Muscle layer of colon (tissue), 2 donors: ENCODE results near the gene MIDN.

Source experiments
- H3K27ac ChIP-seq: one replicate; pipeline ENCODE4 v1.7.0; 2013; ENCODE audit warnings: low read depth, mild to moderate bottlenecking, low read length, moderate library complexity
- H3K27me3 ChIP-seq, 2 donors: one replicate each; pipeline ENCODE4 v1.7.0; 2013; ENCODE audit warnings: low read length in 2 of 2, mild to moderate bottlenecking in 2 of 2; ENCODE audit not compliant: insufficient read depth in 2 of 2, control insufficient read depth in 1 of 2
- H3K36me3 ChIP-seq: one replicate; pipeline ENCODE4 v1.7.0; 2013; ENCODE audit warnings: mild to moderate bottlenecking, low read length; ENCODE audit not compliant: insufficient read depth
- H3K4me1 ChIP-seq: one replicate; pipeline ENCODE4 v1.7.0; 2013; ENCODE audit warnings: mild to moderate bottlenecking, low read length; ENCODE audit not compliant: insufficient read depth
- H3K4me3 ChIP-seq, 2 donors: one replicate each; pipeline ENCODE4 v1.7.0; 2013; ENCODE audit warnings: low read length in 2 of 2, low read depth in 1 of 2, mild to moderate bottlenecking in 1 of 2, moderate library complexity in 1 of 2
- H3K9ac ChIP-seq: one replicate; pipeline ENCODE4 v1.7.0; 2013; ENCODE audit warnings: low read length
- H3K9me3 ChIP-seq: one replicate; pipeline ENCODE4 v1.7.0; 2013; ENCODE audit warnings: mild to moderate bottlenecking, low read length
- donor health status: abdominal sarcoma.
- donor health status: Adenocarcinoma of cecum.

Gene MIDN

DNA sequence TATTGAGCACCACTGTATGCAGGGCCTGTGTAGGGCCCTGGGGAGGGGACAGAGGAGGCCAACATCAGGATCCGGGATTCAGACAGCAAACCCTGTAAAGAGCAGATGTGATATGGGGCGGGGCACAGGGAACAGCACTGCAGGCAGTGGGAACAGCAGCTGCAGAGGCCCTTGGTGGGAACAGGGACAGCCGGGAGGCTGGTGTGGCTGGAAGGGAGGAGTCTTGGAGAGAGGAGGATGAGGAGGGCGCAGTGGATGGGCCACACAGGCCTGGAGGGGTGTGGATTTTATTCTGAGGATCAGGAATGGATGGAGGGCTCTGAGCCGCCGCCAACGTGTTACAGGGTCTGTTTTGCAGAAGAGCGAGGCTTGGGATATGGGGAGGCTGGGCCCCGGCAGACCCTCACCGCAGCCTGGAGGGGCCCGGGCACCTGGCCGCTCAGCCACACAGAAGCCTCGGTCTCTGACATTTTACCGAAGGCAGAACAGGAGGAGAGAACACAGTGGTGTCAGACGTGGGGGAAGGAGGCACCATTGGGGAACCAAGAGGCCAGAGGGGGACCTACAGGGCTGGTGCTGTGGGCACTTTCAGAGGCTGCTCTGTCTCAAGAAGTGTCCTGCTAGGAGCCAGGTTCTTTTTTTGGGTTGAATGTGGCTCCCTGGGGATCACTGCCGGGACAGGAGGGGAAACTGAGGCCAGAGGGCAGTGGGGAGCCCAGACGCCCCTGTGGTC, 44.2 kb downstream of the MIDN start:
- Histone ChIP-seq H3K4me3 (no peak overlapping the region), H3K9me3 (no peaks in the 10 kb centered on the region), H3K27me3 (peaks cover 7 to 65% of the 10 kb centered on the region in 2 donors), H3K4me1 (peaks cover 4% of the 10 kb centered on the region), H3K9ac (no peak overlapping the region), H3K27ac (no peak overlapping the region), H3K36me3 (no peaks in the 10 kb centered on the region)

DNA sequence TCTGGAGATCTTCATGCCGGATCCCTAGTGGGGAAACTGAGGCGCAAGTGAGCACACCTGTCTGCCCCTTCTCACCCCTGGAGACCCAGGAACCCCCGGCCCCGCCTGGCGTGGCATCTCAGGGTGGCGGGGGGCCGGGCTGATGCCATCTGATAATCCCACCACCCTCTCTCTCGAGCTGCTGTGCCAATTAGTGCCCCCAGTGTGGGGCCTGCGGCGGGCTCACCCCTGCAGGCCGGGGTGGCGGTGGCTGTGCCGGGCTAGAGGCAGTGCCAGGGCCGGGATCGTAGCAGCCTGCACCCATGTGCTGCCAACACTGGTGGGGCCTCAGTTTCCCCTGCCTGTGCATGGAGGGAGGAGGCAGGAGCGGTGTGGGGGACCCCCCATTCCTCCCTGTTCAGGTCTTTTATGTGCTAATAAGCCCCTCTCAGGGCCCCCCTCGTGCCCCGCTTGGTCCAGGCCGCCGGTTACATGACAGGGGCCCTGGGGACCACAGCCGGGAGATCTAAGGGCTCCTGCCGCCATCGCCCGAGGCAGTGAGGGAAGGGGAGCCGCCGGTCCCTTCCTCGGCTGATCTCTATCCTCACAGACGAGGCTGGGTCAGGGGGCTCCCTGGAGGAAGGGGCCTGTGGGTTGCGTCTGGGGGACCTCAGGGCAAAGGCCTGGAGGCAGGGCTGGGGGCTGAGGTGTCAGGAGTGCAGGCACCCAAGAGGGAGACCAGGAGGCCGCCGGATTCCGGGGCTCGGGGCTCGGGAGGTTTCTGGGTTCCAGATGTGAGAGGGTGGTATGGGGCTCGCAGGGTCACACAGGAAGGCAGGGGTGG, 45.6 kb downstream of the MIDN start:
- no peak overlapping the region for H3K4me3 ChIP-seq
- H3K27ac ChIP-seq = no peak overlapping the region
- no peak overlapping the region for H3K9ac ChIP-seq
- peaks cover 7 to 51% of the 10 kb centered on the region in 2 donors for H3K27me3 ChIP-seq
- no peaks in the 10 kb centered on the region for H3K36me3 ChIP-seq
- no peaks in the 10 kb centered on the region for H3K9me3 ChIP-seq
- H3K4me1 ChIP-seq = peaks cover 4% of the 10 kb centered on the region

DNA sequence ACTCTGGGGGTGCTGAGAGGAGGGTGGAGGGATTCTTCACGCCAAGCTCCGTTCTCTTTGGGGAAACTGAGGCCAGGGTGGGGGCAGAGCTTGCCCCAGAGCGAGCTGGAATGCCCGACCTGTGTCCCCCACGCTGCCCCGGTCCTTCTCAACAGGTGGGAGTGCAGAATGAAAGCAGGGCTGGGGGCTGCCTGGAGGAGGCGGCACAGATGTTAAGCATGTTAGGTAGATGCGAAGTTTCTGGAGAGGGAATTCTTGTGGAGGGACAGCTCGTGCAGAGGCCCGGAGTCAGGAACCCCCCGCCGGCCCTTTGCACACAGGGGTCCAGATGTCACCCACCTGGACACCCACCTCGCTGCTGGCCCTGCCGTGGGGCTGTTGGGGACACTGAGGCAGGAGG, 46.3 kb downstream of the MIDN start:
- no peak overlapping the region for H3K27ac ChIP-seq
- H3K9me3 ChIP-seq = no peaks in the 10 kb centered on the region
- peaks cover 4% of the 10 kb centered on the region for H3K4me1 ChIP-seq
- H3K27me3 ChIP-seq = peaks cover 7 to 46% of the 10 kb centered on the region in 2 donors
- H3K4me3 ChIP-seq = no peak overlapping the region
- no peaks in the 10 kb centered on the region for H3K36me3 ChIP-seq
- H3K9ac ChIP-seq = no peak overlapping the region

DNA sequence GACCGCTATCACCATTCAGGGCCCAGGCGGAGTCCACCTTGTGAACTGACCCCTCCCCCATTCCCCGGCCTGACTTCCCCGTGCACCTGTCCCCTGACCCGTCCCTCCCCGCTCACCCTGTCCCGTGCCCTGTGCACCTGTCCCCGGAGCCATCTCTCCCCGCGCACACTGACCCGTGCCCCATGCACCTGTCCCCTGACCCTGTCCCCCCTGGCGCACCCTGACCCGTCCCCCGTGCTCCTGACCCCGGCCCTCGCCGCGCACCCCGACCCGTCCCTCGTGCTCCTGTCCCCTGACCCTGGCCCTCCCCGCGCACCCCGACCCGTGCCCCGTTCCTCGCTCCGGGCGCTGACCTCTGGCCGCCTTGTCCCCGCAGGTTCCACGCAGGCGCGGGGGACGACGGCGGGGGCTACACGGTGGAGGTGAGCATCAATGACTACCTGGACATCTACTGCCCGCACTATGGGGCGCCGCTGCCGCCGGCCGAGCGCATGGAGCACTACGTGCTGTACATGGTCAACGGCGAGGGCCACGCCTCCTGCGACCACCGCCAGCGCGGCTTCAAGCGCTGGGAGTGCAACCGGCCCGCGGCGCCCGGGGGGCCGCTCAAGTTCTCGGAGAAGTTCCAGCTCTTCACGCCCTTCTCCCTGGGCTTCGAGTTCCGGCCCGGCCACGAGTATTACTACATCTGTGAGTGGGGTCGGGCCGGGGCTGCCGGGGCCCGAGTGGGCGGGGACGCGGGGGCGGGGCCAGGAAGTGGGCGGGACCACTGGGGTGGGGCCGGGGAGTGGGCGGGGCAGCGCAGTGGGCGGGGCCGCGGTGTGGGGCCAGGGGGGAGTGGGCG, 47.0 kb downstream of the MIDN start:
- H3K4me3 ChIP-seq = no peak overlapping the region

DNA sequence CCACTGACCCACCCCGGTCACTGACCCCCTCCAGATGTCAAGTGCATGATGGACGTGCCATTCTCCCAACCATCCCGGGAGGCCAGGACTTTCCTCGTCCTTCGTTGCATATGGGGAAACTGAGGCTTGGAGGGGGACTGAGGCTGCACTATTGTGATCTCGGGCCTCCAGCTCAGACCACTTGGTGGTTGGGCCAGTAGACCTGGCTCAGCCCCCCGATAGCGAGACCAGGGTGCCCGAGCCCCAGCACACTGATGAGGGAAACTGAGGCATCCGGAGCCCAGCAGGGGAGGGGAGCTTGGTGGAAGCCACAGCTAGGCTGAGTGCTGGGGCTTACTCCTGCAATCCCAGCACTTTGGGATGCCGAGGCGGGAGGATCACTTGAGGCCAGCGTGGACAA, 47.7 kb downstream of the MIDN start:
- H3K27me3 ChIP-seq = peaks cover 7 to 43% of the 10 kb centered on the region in 2 donors

More for the DNA sequence above, 47.0 kb downstream of the MIDN start:
- H3K4me1 ChIP-seq = peaks cover 4% of the 10 kb centered on the region
- H3K27ac ChIP-seq = no peak overlapping the region
- no peaks in the 10 kb centered on the region for H3K36me3 ChIP-seq
- no peak overlapping the region for H3K9ac ChIP-seq
- H3K9me3 ChIP-seq = no peaks in the 10 kb centered on the region
- H3K27me3 ChIP-seq = peaks cover 7 to 46% of the 10 kb centered on the region in 2 donors

DNA sequence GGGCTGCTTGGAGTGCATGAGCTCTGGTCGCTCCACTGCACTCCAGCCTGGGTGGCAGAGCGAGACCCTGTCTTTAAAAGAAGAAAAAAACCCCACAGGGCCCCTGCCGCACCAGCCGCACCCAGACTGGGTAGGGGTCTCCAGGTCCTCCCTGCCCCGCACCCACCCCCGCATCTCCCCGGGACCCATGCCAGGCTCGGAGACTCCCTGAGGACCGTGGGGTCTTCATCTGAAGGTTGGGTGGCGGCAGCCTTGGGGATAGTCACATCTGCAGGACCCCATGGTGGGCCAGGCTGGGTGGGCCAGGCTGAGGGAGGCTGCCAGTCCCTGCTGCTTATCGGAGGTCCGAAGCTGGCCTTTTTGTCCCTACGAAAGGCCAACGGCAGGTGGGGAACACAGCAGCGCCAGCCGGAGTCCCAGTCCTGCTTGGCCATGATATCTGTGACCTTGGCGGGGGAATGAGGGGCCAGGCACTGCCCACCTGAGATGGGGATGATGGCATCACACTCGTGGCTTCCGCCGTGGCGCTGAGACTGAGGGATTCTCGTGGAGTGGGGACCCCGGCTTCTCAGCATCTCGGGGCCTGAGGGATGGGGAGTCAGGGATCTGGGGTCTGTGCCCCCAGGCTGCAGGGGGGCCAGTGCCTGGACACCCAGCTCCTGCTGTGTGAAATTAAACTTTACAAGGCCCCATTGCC, 48.3 kb downstream of the MIDN start:
- no peak overlapping the region for H3K4me3 ChIP-seq
- H3K27me3 ChIP-seq = peaks cover 7 to 37% of the 10 kb centered on the region in 2 donors
- no peak overlapping the region for H3K27ac ChIP-seq
- peaks cover 4% of the 10 kb centered on the region for H3K4me1 ChIP-seq
- no peak overlapping the region for H3K9ac ChIP-seq
- H3K9me3 ChIP-seq = no peaks in the 10 kb centered on the region
- no peaks in the 10 kb centered on the region for H3K36me3 ChIP-seq

More for the DNA sequence above, 47.7 kb downstream of the MIDN start:
- no peaks in the 10 kb centered on the region for H3K36me3 ChIP-seq
- H3K4me1 ChIP-seq = peaks cover 4% of the 10 kb centered on the region
- no peak overlapping the region for H3K27ac ChIP-seq
- no peak overlapping the region for H3K4me3 ChIP-seq
- no peaks in the 10 kb centered on the region for H3K9me3 ChIP-seq
- no peak overlapping the region for H3K9ac ChIP-seq

DNA sequence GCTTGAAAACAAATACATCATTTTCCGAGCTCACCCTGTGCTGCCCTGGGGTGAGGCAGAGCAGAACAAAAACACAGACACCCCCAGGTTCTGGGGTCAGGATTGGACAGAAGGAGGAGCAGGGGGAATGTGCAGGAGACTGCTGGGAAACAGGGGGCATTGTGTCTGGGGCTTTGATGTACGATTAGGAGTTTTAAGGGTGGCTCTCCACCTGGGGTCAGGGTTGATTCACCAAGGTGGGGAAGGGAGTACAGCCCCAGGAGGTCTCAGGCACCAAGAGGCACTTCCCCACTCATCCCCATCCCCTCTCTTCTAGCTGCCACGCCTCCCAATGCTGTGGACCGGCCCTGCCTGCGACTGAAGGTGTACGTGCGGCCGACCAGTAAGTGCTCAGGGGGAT, 49.9 kb downstream of the MIDN start:
- no peaks in the 10 kb centered on the region for H3K9me3 ChIP-seq
- no peaks in the 10 kb centered on the region for H3K36me3 ChIP-seq
- H3K27me3 ChIP-seq = peaks cover 7 to 30% of the 10 kb centered on the region in 2 donors
- peaks cover 4% of the 10 kb centered on the region for H3K4me1 ChIP-seq
- no peak overlapping the region for H3K27ac ChIP-seq
- no peak overlapping the region for H3K9ac ChIP-seq
- no peak overlapping the region for H3K4me3 ChIP-seq

DNA sequence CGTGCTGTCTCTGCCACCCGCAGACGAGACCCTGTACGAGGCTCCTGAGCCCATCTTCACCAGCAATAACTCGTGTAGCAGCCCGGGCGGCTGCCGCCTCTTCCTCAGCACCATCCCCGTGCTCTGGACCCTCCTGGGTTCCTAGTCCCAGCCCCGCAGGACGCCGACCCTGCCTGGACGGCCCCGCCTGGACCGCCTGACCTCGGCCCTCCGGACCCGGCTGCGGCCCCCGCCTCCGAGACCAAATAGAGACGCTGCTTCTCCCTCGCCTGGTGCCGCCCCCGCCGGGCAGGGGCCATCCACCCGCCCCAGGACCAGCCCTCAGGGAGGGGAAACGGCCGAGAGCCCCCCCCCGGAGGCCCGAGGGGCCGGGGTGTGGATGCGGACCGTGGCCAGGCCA, 51.4 kb downstream of the MIDN start:
- Histone ChIP-seq H3K36me3 (no peaks in the 10 kb centered on the region), H3K27me3 (peaks cover 4 to 15% of the 10 kb centered on the region in 2 donors), H3K4me3 (no peak overlapping the region), H3K4me1 (peaks cover 4% of the 10 kb centered on the region), H3K9me3 (no peaks in the 10 kb centered on the region), H3K27ac (no peak overlapping the region), H3K9ac (no peak overlapping the region)

DNA sequence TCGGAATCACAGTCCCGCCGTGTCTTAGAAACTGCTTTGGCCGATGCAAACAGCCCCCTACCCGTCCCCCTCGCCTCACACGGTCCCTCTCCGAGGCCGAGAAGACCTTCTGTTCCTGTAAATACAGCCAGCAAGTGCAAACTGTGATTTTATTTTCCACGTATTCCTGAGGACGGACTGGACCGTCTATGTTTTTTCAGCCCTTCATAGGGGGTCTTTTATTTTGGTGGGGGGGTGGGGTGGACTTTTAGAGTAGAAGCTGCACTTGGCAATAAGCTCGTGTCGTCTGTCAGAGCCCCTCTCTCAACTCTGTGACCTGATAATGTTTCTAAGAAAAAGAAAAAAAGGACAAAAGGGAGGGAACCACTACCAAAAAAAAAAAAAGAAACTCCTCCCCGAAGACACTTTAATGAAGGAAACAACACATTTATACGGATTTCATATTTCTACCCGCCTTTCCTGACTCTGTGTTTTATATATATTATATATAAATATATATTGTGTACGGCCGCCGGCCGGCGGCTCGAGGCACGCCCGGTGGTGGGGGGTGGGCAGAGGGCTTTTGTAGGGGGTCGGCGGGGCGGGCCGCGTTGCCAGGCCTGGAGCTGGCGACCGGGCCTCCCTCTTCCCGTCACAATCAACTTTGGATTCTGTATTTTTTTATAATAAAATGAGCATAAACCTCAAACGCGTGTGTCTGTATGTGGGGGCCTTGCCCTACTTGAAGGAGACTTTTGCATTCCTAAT, 52.5 kb downstream of the MIDN start:
- Histone ChIP-seq H3K36me3 (no peaks in the 10 kb centered on the region), H3K9me3 (no peaks in the 10 kb centered on the region), H3K27me3 (peaks cover 0 to 7% of the 10 kb centered on the region in 2 donors), H3K27ac (no peak overlapping the region), H3K4me3 (no peak overlapping the region), H3K9ac (no peak overlapping the region), H3K4me1 (no peaks in the 10 kb centered on the region)

DNA sequence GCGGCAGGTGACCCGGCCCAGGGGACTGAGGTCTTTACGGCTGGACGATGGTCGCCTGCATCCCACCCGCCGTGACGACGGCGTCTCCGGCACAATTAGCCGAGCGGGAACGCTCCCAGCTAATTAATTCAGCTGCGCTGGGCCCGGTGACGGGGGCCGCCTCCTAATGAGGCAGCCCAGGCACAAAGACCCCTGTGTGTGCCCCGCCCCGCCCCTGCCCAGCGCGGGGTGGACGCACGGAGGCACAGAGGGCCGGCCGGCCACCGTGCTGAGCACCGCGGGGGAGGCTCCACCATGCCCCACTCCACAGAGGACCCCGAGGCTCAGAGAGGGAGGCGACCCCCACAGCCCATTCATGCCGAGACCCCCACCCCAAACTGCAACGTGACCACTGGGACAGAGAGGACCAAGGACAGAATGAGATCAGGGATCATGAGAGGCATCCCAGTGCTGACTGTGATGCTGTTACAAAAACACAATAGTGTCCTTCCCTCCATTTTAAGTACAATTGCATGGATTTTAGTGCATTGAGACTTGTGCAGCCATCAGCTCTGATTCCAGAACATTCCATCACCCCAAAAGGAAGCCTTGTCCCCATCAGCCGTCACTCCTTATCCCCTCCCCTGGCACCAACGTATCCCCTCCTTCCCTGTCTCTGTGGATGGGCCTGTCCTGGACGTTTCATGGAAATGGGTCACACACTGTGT, 54.3 kb downstream of the MIDN start:
- H3K4me3 ChIP-seq = no peak overlapping the region
- no peak overlapping the region for H3K27ac ChIP-seq
- no peaks in the 10 kb centered on the region for H3K9me3 ChIP-seq
- H3K9ac ChIP-seq = no peak overlapping the region
- no peaks in the 10 kb centered on the region for H3K4me1 ChIP-seq
- H3K27me3 ChIP-seq = no peaks in the 10 kb centered on the region
- H3K36me3 ChIP-seq = no peaks in the 10 kb centered on the region
